K562 (cell line): ENCODE data around the gene SQOR. TPM values are rescaled to one million over a fixed set of nuclear protein-coding genes. Genes with fewer than 3 reads are reported as not detected.

Experiments
- CREB1 ChIP-seq, 2 experiments: sonication (generic) in 1 of 2; formaldehyde crosslinking in 1 of 2; IDR thresholded peaks; 2 replicates each; pipeline versions ENCODE4 v1.6.1 to v1.8.0; 2012 to 2022; ENCODE audit warnings: inconsistent platforms in 1 of 2, mild to moderate bottlenecking in 1 of 2, missing genetic modification reagents in 1 of 2, moderate library complexity in 1 of 2
- E2F1 ChIP-seq: sonication (generic); formaldehyde crosslinking; IDR thresholded peaks from 2 replicates; pipeline ENCODE4 v1.8.1; 2023; ENCODE audit warnings: mild to moderate bottlenecking, missing genetic modification reagents, moderate library complexity
- E2F3 ChIP-seq: fragments of 250-450 bp; sonication (Bioruptor Pico); IDR thresholded peaks from 2 replicates; pipeline ENCODE4 v1.4.0; 2020; ENCODE audit warnings: mild to moderate bottlenecking
- ELF1 ChIP-seq: fragments of 200-800 bp; sonication (Bioruptor generic); IDR thresholded peaks from 2 replicates; pipeline ENCODE4 v1.6.1; 2016; ENCODE audit warnings: missing genetic modification characterization, missing compliant biosample characterization
- EP300 ChIP-seq: IDR thresholded peaks from 2 replicates; pipeline ENCODE4 v1.6.1; 2012; ENCODE audit warnings: low read length, improper control_type of control experiment
- EWSR1 ChIP-seq: fragments of 450-650 bp; IDR thresholded peaks from 2 replicates; pipeline ENCODE4 v1.6.1; 2018; ENCODE audit warnings: borderline replicate concordance, mild to moderate bottlenecking, low read depth, moderate library complexity; ENCODE audit not compliant: partially characterized antibody
- GABPB2 ChIP-seq: fragments of 250-450 bp; sonication (Bioruptor Pico); conservative IDR thresholded peaks from 2 replicates; pipeline ENCODE4 v1.5.1; 2021; ENCODE audit warnings: mild to moderate bottlenecking
- HBP1 ChIP-seq: fragments of 450-650 bp; formaldehyde crosslinking; IDR thresholded peaks from 2 replicates; pipeline ENCODE4 v1.4.0; 2022; ENCODE audit warnings: missing genetic modification characterization
- HNRNPLL ChIP-seq: fragments of 200-400 bp; formaldehyde crosslinking; IDR thresholded peaks from 2 replicates; pipeline ENCODE4 v1.6.1; 2017; ENCODE audit warnings: low read length, low read depth, mild to moderate bottlenecking; ENCODE audit not compliant: poor library complexity, severe bottlenecking
- IRF9 ChIP-seq: fragments of 450-650 bp; IDR thresholded peaks from 2 replicates; pipeline ENCODE4 v1.6.1; 2016; ENCODE audit warnings: missing biosample characterization, missing genetic modification characterization
- LCOR ChIP-seq: sonication (generic); formaldehyde crosslinking; IDR thresholded peaks from 2 replicates; pipeline ENCODE4 v1.8.0; 2022; ENCODE audit warnings: mild to moderate bottlenecking, missing genetic modification reagents
- MCM3 ChIP-seq: fragments of 450-650 bp; IDR thresholded peaks from 2 replicates; pipeline ENCODE4 v1.6.1; 2016
- MECOM ChIP-seq: fragments of 250-450 bp; sonication (Bioruptor Pico); IDR thresholded peaks from 2 replicates; pipeline ENCODE4 v1.8.0; 2022; ENCODE audit warnings: inconsistent platforms
- NEUROD1 ChIP-seq: fragments of 150-350 bp; IDR thresholded peaks from 2 replicates; pipeline ENCODE4 v1.6.1; 2014; ENCODE audit warnings: borderline replicate concordance, low read length, low read depth; ENCODE audit not compliant: partially characterized antibody
- PHF8 ChIP-seq: fragments of 200-600 bp; sonication (generic); IDR thresholded peaks from 2 replicates; pipeline ENCODE4 v1.6.1; 2012; ENCODE audit warnings: mixed run types, mild to moderate bottlenecking, inconsistent platforms, low read length, moderate library complexity, borderline replicate concordance
- RFX7 ChIP-seq: fragments of 250-450 bp; sonication (Bioruptor Pico); IDR thresholded peaks from 2 replicates; pipeline ENCODE4 v1.5.1; 2021; ENCODE audit warnings: mild to moderate bottlenecking
- SP1 ChIP-seq: sonication (generic); formaldehyde crosslinking; IDR thresholded peaks from 2 replicates; pipeline ENCODE4 v1.8.1; 2022; ENCODE audit warnings: mild to moderate bottlenecking, missing genetic modification reagents
- SP2 ChIP-seq: IDR thresholded peaks from 2 replicates; pipeline ENCODE4 v1.6.1; 2011; ENCODE audit warnings: mild to moderate bottlenecking, low read depth, low read length, moderate library complexity; ENCODE audit not compliant: poor library complexity, severe bottlenecking; ENCODE audit errors: extremely low read depth
- STAG1 ChIP-seq: sonication (generic); formaldehyde crosslinking; IDR thresholded peaks from 2 replicates; pipeline ENCODE4 v1.5.0; 2020; ENCODE audit warnings: missing genetic modification reagents, borderline replicate concordance
- ZBTB7A ChIP-seq: IDR thresholded peaks from 2 replicates; pipeline ENCODE4 v1.6.1; 2011; ENCODE audit warnings: low read depth, mild to moderate bottlenecking, low read length, moderate library complexity, borderline replicate concordance; ENCODE audit not compliant: control insufficient read depth
- ZKSCAN1 ChIP-seq: fragments of 150-350 bp; IDR thresholded peaks from 2 replicates; pipeline ENCODE4 v1.6.1; 2016; ENCODE audit warnings: low read depth, low read length
- ZNF140 ChIP-seq: fragments of 250-450 bp; sonication (Bioruptor Pico); IDR thresholded peaks from 2 replicates; pipeline ENCODE4 v1.8.0; 2021; ENCODE audit warnings: moderate library complexity, mild to moderate bottlenecking, inconsistent platforms
- ZNF282 ChIP-seq: sonication (generic); formaldehyde crosslinking; IDR thresholded peaks from 2 replicates; pipeline ENCODE4 v1.8.1; 2023; ENCODE audit warnings: missing genetic modification reagents
- ZNF644 ChIP-seq: fragments of 200-800 bp; sonication (Bioruptor generic); IDR thresholded peaks from 2 replicates; pipeline ENCODE4 v1.6.1; 2016; ENCODE audit warnings: low read depth, missing genetic modification characterization, missing compliant biosample characterization
- polyA plus RNA-seq, 8 experiments: library from polyadenylated mRNA; depleted of rRNA in 4 of 8; stranded (reverse) in 5 of 8; unstranded in 3 of 8; fragments of >200 nt; fragmentation: Nextera tagmentation in 2 of 8; fragmentation: Illumina TruSeq in 1 of 8; extraction: Ambion mirVana in 2 of 8; extraction: Trizol in 1 of 8; gene quantifications; 2 replicates each; pipeline versions ENCODE4 v1.2.1 to v1.2.3, GENCODE V29; 2011 to 2014; ENCODE audit warnings: inconsistent platforms in 1 of 8, missing spikeins in 1 of 8
- total RNA-seq, 7 experiments: library from RNA; depleted of rRNA in 6 of 7; stranded (reverse); fragments of >200 nt in 6 of 7; fragmentation: Illumina TruSeq in 2 of 7; extraction: Trizol in 2 of 7; gene quantifications; 2 replicates each; pipeline versions ENCODE4 v1.2.1 to v1.2.3, GENCODE V29; 2011 to 2021; ENCODE audit warnings: low replicate concordance in 1 of 7

Gene SQOR
- total and polyA plus RNA-seq, 9 of the 15 experiments (the other 6 are each of a cell fraction or from before 2014, with no cell fraction given), result 0.32 to 1.6 (median 1.1) TPM

- TF ChIP-seq E2F1 (0 out of 2 replicates have a peak, but pooled peaks have one; percentile 70), GABPB2 (CRISPR knock-in tag) (no peak), STAG1 (CRISPR knock-in tag) (0 out of 2 replicates have a peak, but pooled peaks have one; percentile 29), LCOR (CRISPR knock-in tag) (0 out of 2 replicates have a peak, but pooled peaks have one; percentile 80), IRF9 (no peak), ZNF282 (no peak), ZNF644 (tag) (no peak), E2F3 (CRISPR knock-in tag) (no peak), MECOM (CRISPR knock-in tag) (no peak), ELF1 (tag) (peak; percentile 89), SP1 (CRISPR knock-in tag) (peak; percentile 84), ZBTB7A (peak; percentile 59), RFX7 (no peak), PHF8 (peak; percentile 95; the same call in 1 of the 2 replicates), HNRNPLL (peak; percentile 75), HBP1 (CRISPR knock-in tag) (no peak), MCM3 (no peak), NEUROD1 (peak; percentile 43), SP2 (no peak), EP300 (peak; percentile 48; the same call in 1 of the 2 replicates), ZNF140 (CRISPR knock-in tag) (no peak), CREB1 (IDR thresholded peaks at IDR 0.05) (peak; percentile 89), CREB1 (CRISPR knock-in tag; IDR thresholded peaks at IDR 0.05) (peak; percentile 95), ZKSCAN1 (0 out of 2 replicates have a peak, but pooled peaks have one; percentile 18), EWSR1 (no peak)
These were observed 47.5 kb upstream of the SQOR start, which contains the start of gene BLOC1S6 (continued) for GRCh38 chr15:45587095-45587862.
